HG02798 (cell line): Measurements from ENCODE around the gene GPR61.

Source experiments
- ATAC-seq: cut with Tn5 transposase; IDR thresholded peaks from one replicate; pipeline ENCODE4 v1.9.1; 2021; ENCODE audit warnings: mild to moderate bottlenecking; ENCODE audit not compliant: unreplicated experiment, poor library complexity

The GPR61 gene

DNA sequence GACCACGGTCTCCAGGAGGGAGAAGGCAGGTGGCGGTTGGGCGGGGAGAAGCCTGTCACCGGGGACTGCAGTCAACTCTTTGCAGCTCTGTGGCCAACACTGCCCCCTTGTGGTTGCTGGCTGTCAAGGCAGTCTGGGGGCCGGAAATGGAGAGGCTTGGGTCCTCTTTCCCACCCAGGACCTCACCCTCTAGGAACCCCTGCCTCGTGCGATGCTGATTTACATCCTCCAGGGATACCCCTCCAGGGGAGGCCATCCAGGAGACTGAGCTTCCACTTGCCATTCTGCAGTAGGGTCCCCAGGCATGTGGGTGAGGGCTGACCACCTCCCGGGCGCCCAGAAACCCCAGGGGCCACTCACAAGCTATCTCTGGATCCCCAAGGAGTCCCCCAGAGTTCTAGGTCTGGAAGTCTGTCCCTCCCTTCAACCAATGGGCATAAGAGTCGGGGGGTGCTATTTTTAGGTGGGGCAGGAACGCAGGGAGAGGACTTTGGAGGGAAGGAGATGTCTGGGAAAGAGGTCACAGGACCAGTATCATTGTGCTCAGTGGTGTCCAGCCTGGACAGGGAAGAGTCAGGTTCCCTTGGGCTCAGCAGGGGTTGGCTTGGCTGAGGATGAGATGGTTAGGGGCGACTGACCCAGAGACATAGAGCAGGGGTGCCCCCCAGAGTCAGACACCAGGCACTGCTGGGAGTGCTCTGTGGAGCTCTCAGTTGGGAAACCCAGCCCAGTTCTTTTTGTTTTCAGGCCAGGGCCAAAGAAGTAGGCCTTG, 7.1 kb upstream of the GPR61 start:
- ATAC-seq = peak; percentile 67

DNA sequence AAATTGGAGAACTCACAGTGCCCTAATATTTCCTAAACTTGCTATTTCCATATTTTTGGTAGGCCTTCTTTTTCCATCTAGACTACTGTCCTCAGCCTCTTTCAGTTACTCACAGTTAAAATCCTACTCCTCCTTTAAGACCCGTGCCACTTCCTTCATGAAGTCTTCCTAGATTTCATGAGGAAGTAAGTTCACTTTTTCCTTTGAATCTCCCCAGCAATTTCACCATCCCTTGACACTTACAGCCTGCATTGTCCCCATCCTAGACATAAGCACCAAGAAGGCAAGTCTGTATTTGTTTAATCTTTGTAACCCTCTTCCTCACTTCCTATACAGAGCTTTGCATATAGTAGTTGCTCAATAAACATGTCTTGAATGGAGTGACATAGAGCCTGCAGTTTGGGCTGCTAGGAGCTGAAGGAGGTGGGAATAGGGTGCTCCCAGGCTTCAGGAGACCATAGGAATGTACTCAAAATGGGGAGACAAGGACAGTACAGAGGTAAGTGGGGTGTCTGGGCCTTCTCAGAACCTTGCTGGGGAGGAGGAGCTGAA, 5.3 kb upstream of the GPR61 start:
- no peak for ATAC-seq

DNA sequence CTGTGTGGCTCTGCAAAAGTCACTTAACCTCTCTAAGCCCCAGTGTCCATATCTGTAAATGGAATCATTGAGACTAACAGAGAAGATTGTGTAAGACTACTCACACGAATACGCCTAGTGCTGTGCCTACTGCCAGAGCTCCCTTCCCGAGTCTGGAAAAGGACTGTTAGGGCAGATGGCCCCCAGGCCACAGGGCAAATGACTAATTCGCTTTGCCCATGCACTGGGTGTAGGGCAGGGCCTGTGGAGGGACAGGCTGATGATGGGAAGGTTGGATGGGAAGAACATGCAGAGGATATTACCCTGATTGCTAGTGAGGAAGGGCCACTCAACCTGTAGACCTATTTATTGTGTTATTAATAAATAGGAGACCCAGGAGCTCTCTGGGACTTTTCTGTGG, 4.2 kb upstream of the GPR61 start:
- no peak for ATAC-seq

GRCh38 chr1:109535971-109536491, 3.6 kb upstream of the GPR61 start:
- no peak for ATAC-seq

DNA sequence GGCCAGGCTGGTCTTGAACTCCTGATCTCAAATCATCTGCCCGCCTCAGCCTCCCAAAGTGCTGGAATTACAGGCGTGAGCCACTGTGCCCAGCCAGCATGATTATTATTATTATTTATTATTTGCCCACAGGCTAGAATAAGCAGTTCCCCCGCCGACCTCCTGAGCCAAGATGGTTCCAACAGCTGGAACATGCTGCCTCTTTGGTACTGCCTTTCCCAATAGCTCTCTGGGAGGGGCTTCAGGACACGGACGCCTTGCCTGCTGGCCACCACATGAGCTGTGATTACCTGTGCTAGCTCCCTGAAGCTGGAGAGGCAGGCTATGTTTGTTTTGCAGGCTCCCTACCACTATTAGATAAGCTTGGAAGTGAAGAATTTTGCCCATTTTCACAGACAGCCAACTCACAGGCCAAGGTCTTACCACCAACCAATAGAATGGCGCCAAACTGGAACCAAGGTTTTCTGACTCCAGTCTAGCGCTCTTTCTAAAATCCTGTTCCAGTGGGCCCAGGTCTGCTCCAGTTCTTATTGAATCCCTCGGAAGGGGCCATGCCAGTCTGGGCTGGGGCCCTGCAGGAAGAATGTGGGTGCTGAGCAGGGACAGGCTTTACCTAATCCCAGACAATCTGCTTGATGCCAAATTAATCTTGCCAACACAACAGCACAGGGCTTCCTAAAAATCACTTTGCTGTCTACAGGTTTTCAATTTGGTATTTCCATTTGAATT, 2.1 kb upstream of the GPR61 start:
- no peak for ATAC-seq

- ATAC-seq = no peak
Observed at GRCh38 chr1:109538827-109539555, 681 bp upstream of the GPR61 start.

- no peak for ATAC-seq
Observed at GRCh38 chr1:109541102-109541501, 1.4 kb downstream of the GPR61 start.

DNA sequence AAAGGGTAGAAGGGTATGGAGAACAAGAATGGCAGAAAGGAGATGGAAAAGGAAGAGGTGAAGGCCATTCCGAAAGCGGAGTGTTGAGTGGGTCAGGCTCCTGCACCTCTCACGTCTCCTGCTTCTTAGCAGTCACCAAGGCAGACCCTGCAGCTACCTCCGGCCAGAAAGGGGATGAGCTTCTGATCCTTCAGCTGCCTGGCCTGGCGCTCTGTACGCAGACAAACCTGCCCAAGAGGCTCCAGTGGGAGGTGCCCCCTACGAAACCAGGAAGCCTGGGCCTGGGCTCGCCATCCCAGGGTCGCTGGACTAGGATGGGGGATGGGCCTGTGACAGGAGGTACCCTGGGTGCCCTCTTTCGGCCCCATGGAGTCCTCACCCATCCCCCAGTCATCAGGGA, 3.0 kb downstream of the GPR61 start:
- no peak for ATAC-seq

DNA sequence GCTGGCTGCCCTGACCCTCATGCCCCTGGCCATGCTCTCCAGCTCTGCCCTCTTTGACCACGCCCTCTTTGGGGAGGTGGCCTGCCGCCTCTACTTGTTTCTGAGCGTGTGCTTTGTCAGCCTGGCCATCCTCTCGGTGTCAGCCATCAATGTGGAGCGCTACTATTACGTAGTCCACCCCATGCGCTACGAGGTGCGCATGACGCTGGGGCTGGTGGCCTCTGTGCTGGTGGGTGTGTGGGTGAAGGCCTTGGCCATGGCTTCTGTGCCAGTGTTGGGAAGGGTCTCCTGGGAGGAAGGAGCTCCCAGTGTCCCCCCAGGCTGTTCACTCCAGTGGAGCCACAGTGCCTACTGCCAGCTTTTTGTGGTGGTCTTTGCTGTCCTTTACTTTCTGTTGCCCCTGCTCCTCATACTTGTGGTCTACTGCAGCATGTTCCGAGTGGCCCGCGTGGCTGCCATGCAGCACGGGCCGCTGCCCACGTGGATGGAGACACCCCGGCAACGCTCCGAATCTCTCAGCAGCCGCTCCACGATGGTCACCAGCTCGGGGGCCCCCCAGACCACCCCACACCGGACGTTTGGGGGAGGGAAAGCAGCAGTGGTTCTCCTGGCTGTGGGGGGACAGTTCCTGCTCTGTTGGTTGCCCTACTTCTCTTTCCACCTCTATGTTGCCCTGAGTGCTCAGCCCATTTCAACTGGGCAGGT, 3.8 kb downstream of the GPR61 start:
- ATAC-seq = no peak

GRCh38 chr1:109543988-109544735, 4.5 kb downstream of the GPR61 start:
- no peak for ATAC-seq

DNA sequence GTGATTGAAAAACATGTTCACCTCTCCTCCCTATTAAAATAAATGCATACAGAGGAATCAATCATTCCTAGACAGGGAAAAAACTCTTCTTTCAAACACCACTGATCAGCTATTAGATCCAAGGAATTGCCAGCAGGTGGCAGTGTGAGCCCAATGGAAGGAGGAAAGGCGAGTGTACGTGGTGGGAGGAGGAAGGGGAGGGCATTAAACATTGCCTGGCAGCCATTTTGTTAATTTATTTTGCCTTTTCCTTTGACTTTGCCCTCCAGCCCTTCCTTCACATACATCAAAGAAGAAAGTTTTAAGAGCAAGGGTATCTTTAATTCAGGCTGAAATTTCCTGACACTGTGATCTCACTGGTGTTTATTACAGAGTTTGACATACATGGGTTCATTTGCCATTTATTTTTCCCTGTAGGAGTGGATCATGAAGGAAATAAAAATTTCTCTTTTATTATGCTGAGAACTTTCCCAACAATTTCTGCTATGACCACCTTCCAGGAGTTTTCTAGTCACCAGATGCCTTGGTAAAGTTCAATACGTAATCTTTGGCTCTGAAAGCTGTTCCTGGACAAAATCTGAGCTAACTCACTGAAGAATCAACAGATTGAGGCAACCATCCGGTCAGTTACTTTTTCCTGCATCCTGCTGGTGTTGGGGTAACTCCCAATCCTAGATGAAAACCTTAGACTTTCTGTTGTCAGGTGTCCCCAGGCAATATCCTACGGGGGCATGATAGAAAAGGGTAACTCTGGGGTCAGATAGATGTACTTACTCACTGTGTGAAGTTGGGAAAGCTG, 6.8 kb downstream of the GPR61 start:
- ATAC-seq = peak; percentile 43

DNA sequence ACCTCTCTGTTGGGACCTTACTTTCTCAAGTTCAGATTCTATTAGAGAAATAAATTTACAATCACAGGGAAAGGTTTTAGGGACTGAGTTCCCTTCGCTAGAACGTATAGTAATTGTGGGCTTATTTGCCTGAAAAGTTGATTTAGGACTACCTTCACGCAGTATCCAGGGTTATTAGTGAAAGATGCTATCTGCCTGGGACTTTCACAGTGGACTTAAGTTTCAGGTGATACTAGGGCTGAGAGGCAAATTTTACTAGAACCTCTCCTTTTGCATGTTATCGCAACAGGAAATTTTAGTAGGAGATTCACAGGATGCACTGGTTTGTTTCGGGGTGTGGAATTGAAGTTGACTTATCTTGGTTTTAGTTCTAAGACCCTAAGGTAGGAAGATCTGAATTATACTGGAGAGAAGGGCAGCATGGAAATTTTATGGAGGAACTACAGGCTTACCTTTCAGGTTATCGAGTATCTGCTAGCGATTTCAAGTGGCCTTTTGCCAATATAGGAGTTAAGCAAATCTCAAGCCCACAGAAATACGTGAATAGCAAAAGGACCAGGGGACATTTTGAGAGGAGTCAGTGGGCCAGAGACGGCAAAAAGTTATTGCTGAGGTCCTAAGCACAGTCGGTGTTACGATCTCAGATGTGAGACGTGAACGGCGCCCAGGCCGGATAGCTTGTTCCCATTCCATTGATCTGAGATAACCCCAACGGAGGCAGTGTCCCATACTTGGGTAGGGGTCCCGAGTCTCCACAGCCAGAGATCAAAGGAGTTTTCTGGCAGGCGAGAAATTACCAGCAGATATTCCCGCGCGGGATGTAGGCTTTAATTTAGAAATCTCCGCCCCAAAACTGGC, 8.0 kb downstream of the GPR61 start:
- peak; percentile 2 for ATAC-seq

GRCh38 chr1:109548321-109549267, 8.9 kb downstream of the GPR61 start, which contains the start of gene GNAI3:
TSS of gene GNAI3 (plus strand) at chr1:109548615. CDS start at chr1:109548721, 106 bp downstream.
- ATAC-seq = peak; percentile 92

DNA sequence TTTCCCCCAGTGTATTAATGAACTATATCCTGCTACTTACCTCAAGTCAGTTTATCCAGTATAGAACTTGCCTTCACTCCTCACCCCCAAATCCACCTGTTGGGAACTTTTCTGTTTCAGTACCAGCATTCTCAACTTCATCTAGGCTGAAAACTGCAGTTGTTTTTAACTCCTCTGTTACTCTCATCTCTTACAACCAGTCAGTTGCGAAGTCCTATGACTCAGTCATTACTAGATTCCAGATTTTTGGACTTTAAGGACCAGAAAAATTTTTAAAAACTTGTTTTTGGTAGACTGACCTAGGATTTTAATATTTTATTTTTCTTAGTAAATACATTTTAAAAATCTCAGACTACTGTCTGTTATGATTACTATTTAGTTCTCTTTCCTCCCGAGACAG, 16.9 kb downstream of the GPR61 start:
- ATAC-seq = no peak

GRCh38 chr1:109557520-109557919, 17.8 kb downstream of the GPR61 start:
- no peak for ATAC-seq

GRCh38 chr1:109559995-109560394, 20.3 kb downstream of the GPR61 start:
- ATAC-seq = no peak
